ENCODE results near the gene FLNB.

GRCh38 chr3:58134468-58134867, 126.2 kb downstream of the FLNB start:
- no peak for TF ChIP-seq POLR2AphosphoS5 (IDR thresholded peaks at IDR 0.05; ENCODE audit: low read depth, low read length)
- no peak for TF ChIP-seq SIN3A (IDR thresholded peaks at IDR 0.05; ENCODE audit: borderline replicate concordance, insufficient read depth, low read length)
- TF ChIP-seq, protein P1, sequence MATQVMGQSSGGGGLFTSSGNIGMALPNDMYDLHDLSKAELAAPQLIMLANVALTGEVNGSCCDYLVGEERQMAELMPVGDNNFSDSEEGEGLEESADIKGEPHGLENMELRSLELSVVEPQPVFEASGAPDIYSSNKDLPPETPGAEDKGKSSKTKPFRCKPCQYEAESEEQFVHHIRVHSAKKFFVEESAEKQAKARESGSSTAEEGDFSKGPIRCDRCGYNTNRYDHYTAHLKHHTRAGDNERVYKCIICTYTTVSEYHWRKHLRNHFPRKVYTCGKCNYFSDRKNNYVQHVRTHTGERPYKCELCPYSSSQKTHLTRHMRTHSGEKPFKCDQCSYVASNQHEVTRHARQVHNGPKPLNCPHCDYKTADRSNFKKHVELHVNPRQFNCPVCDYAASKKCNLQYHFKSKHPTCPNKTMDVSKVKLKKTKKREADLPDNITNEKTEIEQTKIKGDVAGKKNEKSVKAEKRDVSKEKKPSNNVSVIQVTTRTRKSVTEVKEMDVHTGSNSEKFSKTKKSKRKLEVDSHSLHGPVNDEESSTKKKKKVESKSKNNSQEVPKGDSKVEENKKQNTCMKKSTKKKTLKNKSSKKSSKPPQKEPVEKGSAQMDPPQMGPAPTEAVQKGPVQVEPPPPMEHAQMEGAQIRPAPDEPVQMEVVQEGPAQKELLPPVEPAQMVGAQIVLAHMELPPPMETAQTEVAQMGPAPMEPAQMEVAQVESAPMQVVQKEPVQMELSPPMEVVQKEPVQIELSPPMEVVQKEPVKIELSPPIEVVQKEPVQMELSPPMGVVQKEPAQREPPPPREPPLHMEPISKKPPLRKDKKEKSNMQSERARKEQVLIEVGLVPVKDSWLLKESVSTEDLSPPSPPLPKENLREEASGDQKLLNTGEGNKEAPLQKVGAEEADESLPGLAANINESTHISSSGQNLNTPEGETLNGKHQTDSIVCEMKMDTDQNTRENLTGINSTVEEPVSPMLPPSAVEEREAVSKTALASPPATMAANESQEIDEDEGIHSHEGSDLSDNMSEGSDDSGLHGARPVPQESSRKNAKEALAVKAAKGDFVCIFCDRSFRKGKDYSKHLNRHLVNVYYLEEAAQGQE (IDR thresholded peaks at IDR 0.05; ENCODE audit: insufficient read depth in 1 of 2, low read depth in 2 of 2, low read length in 2 of 2), result no peak
- TF ChIP-seq TAF1 (IDR thresholded peaks at IDR 0.05; ENCODE audit: borderline replicate concordance, insufficient read depth, low read length), result no peak
- TF ChIP-seq FOXP2 (optimal IDR thresholded peaks at IDR 0.05; ENCODE audit: borderline replicate concordance, extremely low read depth, extremely low read length, insufficient read depth), result no peak

Measured in PFSK-1 (cell line).